Kidney (tissue), 14 donors: ENCODE data around the gene NCK1. TPM values are rescaled to one million over a fixed set of nuclear protein-coding genes. Genes with fewer than 3 reads are reported as not detected.

Experiments
- DNase-seq, 5 donors: peaks; one replicate each; pipeline ENCODE4 v3.0.0-alpha.2; 2013 to 2020
- FAIRE-seq: peaks from 2 replicates; lab custom pipeline; 2012; peaks lifted over from hg19 to GRCh38; lab: Jason Lieb, UNC
- H3K27ac ChIP-seq, 2 donors: one replicate each; pipeline ENCODE4 v1.7.0; 2013; ENCODE audit warnings: low read depth in 2 of 2, low read length in 2 of 2, inconsistent platforms in 1 of 2
- H3K27me3 ChIP-seq: one replicate; pipeline ENCODE4 v1.7.1; 2013; ENCODE audit warnings: low read length, inconsistent platforms; ENCODE audit not compliant: control insufficient read depth, insufficient read depth
- H3K36me3 ChIP-seq, 3 donors: one replicate each; pipeline versions ENCODE4 v1.7.0 to v1.7.1; 2013; ENCODE audit warnings: low read length in 3 of 3, control low read depth in 1 of 3, inconsistent platforms in 1 of 3; ENCODE audit not compliant: insufficient read depth in 3 of 3, control insufficient read depth in 2 of 3
- H3K4me1 ChIP-seq, 3 donors: one replicate each; pipeline versions ENCODE4 v1.7.0 to v1.7.1; 2013; ENCODE audit warnings: low read length in 3 of 3, inconsistent platforms in 1 of 3, low read depth in 1 of 3; ENCODE audit not compliant: control insufficient read depth in 2 of 3, insufficient read depth in 2 of 3
- H3K4me3 ChIP-seq, 3 donors: one replicate each; pipeline versions ENCODE4 v1.7.0 to v1.8.1; 2013; ENCODE audit warnings: low read length in 3 of 3, control low read depth in 1 of 3, inconsistent platforms in 1 of 3
- H3K9ac ChIP-seq, 3 donors: one replicate each; pipeline versions ENCODE4 v1.7.0 to v1.7.1; 2013; ENCODE audit warnings: low read length in 3 of 3, control low read depth in 1 of 3, inconsistent platforms in 1 of 3
- H3K9me3 ChIP-seq, 3 donors: one replicate each; pipeline versions ENCODE4 v1.7.0 to v1.7.1; 2013; ENCODE audit warnings: low read length in 3 of 3, control low read depth in 1 of 3, inconsistent platforms in 1 of 3; ENCODE audit not compliant: control insufficient read depth in 2 of 3, insufficient read depth in 1 of 3
- intact Hi-C: fragments of 100-400 bp; cut with DNase I; formaldehyde crosslinking; loops from one replicate; pipeline ENCODE4 v1.11.1; 2022
- polyA plus RNA-seq: library from polyadenylated mRNA; stranded (reverse); fragments of 350-450 nt; fragmentation: Illumina TruSeq; extraction: RNeasy Lipid Tissue Mini Kit (QIAGEN cat#74804); gene quantifications from one replicate; pipeline ENCODE4 v1.2.3, GENCODE V29; 2014; ENCODE audit warnings: low read depth, low replicate concordance; ENCODE audit not compliant: insufficient read depth
- total RNA-seq: library from RNA; stranded (reverse); fragmentation: NEBNext Ultra II Directional; extraction: Animal tissue kit (Norgen Biotek cat#: 25700); gene quantifications from one replicate; pipeline ENCODE4 v1.2.1, GENCODE V29; 2021
- TF ChIP-seq, protein P1 (sequence below): IDR thresholded peaks from 3 replicates; pipeline ENCODE4 v1.5.1; 2012; ENCODE audit warnings: mild to moderate bottlenecking, moderate library complexity, borderline replicate concordance; ENCODE audit not compliant: insufficient read depth; ENCODE audit errors: extremely low read depth
- donor health status: control.
- donor health status: control.
- donor health status: control.
- donor health status: control.
- donor health status: control.
- donor health status: DM: yes; HTN: yes; CAD: no.
- donor health status: Normal renal cell carcinoma (clear cell type).

Gene NCK1
- total and polyA plus RNA-seq, 2 donors from 2014 or later, result 12.6 to 46.8 TPM

DNA sequence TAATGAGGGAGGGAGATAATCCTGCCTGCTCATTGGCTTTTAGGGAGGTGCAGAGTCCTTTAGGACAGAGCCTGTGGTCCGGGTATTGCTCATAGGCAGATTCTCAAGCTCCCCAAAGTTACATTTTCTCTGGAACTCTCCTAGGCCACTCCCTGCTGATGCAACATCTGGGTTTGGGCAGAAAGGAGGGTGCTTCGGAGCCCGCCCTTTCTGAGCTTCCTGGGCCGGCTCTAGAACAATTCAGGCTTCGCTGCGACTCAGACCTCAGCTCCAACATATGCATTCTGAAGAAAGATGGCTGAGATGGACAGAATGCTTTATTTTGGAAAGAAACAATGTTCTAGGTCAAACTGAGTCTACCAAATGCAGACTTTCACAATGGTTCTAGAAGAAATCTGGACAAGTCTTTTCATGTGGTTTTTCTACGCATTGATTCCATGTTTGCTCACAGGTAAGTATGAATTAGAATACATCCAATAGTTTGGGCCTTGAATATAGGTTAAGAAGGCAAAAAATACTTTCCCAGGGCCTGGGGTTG lies 95.8 kb downstream of the NCK1 start, which contains the start of gene IL20RB:
TSS of gene IL20RB (plus strand) at position 233 of the 538 bp plus-strand sequence. CDS start at position 364, 131 bp downstream.
- H3K4me1 ChIP-seq, result peaks cover 0 to 20% (median 7%) of the 10 kb centered on the region in 3 donors
- no peaks in the 10 kb centered on the region for H3K36me3 ChIP-seq
- H3K27ac ChIP-seq, result no peak within 1 kb of the TSS
- intact Hi-C loops, result no loop called here
- H3K9me3 ChIP-seq, result no peaks in the 10 kb centered on the region
- no peak within 1 kb of the TSS for H3K9ac ChIP-seq
- H3K27me3 ChIP-seq, result no peaks in the 10 kb centered on the region
- FAIRE-seq, result no peak
- DNase-seq, result no peak
- TF ChIP-seq, protein P1, sequence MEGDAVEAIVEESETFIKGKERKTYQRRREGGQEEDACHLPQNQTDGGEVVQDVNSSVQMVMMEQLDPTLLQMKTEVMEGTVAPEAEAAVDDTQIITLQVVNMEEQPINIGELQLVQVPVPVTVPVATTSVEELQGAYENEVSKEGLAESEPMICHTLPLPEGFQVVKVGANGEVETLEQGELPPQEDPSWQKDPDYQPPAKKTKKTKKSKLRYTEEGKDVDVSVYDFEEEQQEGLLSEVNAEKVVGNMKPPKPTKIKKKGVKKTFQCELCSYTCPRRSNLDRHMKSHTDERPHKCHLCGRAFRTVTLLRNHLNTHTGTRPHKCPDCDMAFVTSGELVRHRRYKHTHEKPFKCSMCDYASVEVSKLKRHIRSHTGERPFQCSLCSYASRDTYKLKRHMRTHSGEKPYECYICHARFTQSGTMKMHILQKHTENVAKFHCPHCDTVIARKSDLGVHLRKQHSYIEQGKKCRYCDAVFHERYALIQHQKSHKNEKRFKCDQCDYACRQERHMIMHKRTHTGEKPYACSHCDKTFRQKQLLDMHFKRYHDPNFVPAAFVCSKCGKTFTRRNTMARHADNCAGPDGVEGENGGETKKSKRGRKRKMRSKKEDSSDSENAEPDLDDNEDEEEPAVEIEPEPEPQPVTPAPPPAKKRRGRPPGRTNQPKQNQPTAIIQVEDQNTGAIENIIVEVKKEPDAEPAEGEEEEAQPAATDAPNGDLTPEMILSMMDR, result no peak
- H3K4me3 ChIP-seq, result no peak within 1 kb of the TSS

DNA sequence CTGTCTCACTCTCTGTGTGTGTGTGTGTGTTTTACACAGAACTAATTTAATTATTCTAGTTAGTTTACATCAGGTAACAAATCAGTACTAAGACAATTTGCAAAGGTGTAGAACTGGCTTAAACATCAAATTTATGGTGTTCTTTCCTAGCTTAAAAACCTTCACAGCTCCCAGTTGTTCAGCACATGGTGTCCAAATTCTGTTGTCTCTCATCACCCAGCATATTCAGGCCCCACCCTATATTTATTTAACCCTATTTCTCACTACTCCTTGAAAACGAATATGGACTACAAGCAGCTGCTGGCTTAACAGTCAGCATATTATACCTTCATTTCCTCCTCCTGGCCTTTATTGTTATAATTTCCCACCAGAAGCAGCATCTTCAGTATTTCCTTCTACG lies 96.9 kb downstream of the NCK1 start:
- H3K4me3 ChIP-seq, result no peak overlapping the region
- FAIRE-seq (no peak), DNase-seq (no peak)
- peaks cover 0 to 20% (median 7%) of the 10 kb centered on the region in 3 donors for H3K4me1 ChIP-seq
- H3K27me3 ChIP-seq, result no peaks in the 10 kb centered on the region
- H3K36me3 ChIP-seq, result no peaks in the 10 kb centered on the region
- no peak overlapping the region for H3K9ac ChIP-seq
- H3K27ac ChIP-seq, result no peak overlapping the region
- intact Hi-C loops, result no loop called here
- TF ChIP-seq, protein P1, result no peak
- H3K9me3 ChIP-seq, result no peaks in the 10 kb centered on the region

DNA sequence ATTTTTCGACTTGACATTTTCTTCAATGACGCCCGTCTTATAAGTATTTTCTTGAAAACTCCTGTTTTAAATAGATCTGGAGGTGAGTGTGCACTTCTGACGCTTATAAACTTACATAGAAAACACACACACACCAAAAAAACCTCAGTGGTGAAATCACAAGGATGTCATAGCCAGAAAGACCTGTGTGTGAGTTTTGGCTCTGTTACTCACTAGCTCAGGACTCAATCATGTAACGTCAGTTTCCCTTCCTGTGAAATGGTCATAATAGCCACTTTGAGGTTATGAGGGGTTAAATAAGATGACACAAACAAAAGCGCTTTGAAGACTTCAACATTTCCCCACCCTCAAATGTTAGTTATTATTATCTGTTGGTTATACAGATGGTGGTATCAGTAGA lies 97.6 kb downstream of the NCK1 start:
- Histone ChIP-seq H3K4me1 (peaks cover 0 to 15% (median 7%) of the 10 kb centered on the region in 3 donors), H3K4me3 (no peak overlapping the region), H3K27me3 (no peaks in the 10 kb centered on the region), H3K9ac (no peak overlapping the region), H3K27ac (no peak overlapping the region), H3K36me3 (no peaks in the 10 kb centered on the region), H3K9me3 (no peaks in the 10 kb centered on the region)
- FAIRE-seq (no peak), DNase-seq (no peak)
- TF ChIP-seq, protein P1, result no peak
- intact Hi-C loops, result no loop called here
